ENCODE measurements around the gene PALB2. TPM values are rescaled to one million over a fixed set of nuclear protein-coding genes. Genes with fewer than 3 reads are reported as not detected.

PALB2 gene
- total RNA-seq, 4 donors from 2014 or later = 6.9 to 13.3 (median 8.6) TPM

- H3K4me3 ChIP-seq = no peak overlapping the region
- intact Hi-C loops (cut with DNase I) = no loop called here
- DNase-seq (ENCODE audit: extremely low spot score) = no peak
- peaks cover 24 to 89% (median 49%) of the 10 kb centered on the region in 4 donors for H3K36me3 ChIP-seq
- no peaks in the 10 kb centered on the region for H3K9me3 ChIP-seq
- no peaks in the 10 kb centered on the region for H3K4me1 ChIP-seq
- 97% methylated on average over 1 of the region's 1 CpG for WGBS
- TF ChIP-seq POLR2AphosphoS5 (IDR thresholded peaks at IDR 0.05) (no peak), EP300 (IDR thresholded peaks at IDR 0.05) (no peak), POLR2A (IDR thresholded peaks at IDR 0.05; ENCODE audit: low read depth) (no peak), CTCF (IDR thresholded peaks at IDR 0.05) (no peak)
- no peak overlapping the region for H3K27ac ChIP-seq (replicated peaks in 1 of 4)
- no peaks in the 10 kb centered on the region for H3K27me3 ChIP-seq
These were observed 31.2 kb downstream of the PALB2 start for GRCh38 chr16:23609929-23610328.

- intact Hi-C loops (cut with DNase I) = no loop called here
- TF ChIP-seq CTCF (IDR thresholded peaks at IDR 0.05) = no peak
- Histone ChIP-seq H3K4me1 (no peaks in the 10 kb centered on the region), H3K27ac (replicated peaks in 1 of 4) (no peak overlapping the region), H3K4me3 (no peak overlapping the region), H3K27me3 (no peaks in the 10 kb centered on the region), H3K36me3 (peaks cover 23 to 94% (median 60%) of the 10 kb centered on the region in 4 donors), H3K9me3 (no peaks in the 10 kb centered on the region)
- no peak for DNase-seq (ENCODE audit: extremely low spot score)
- 70% methylated on average over 4 of the region's 4 CpGs for WGBS
These were observed 32.9 kb downstream of the PALB2 start for GRCh38 chr16:23608194-23608593.

- Histone ChIP-seq H3K4me3 (no peak overlapping the region), H3K9me3 (no peaks in the 10 kb centered on the region), H3K27ac (replicated peaks in 1 of 4) (no peak overlapping the region), H3K36me3 (peaks cover 21 to 94% (median 60%) of the 10 kb centered on the region in 4 donors), H3K4me1 (no peaks in the 10 kb centered on the region), H3K27me3 (no peaks in the 10 kb centered on the region)
- DNase-seq (ENCODE audit: extremely low spot score) = no peak
- intact Hi-C loops (cut with DNase I) = no loop called here
- TF ChIP-seq POLR2A (IDR thresholded peaks at IDR 0.05; ENCODE audit: low read depth) (no peak), EP300 (IDR thresholded peaks at IDR 0.05) (no peak), CTCF (IDR thresholded peaks at IDR 0.05) (no peak), POLR2AphosphoS5 (IDR thresholded peaks at IDR 0.05) (no peak)
- WGBS = 83% methylated on average over 6 of the region's 6 CpGs
These were observed 33.4 kb downstream of the PALB2 start for GRCh38 chr16:23607726-23608125.

GRCh38 chr16:23597003-23597756 is 43.9 kb downstream of the PALB2 start:
- Histone ChIP-seq H3K4me3 (peak overlapping the region in 1 of 4 donors; percentile 99), H3K9me3 (no peaks in the 10 kb centered on the region), H3K27me3 (no peaks in the 10 kb centered on the region), H3K4me1 (peaks cover 24 to 33% (median 26%) of the 10 kb centered on the region in 4 donors), H3K27ac (replicated peaks in 1 of 4) (no peak overlapping the region), H3K36me3 (peaks cover 2 to 36% (median 25%) of the 10 kb centered on the region in 4 donors)
- 78% methylated on average over 11 of the region's 11 CpGs for WGBS
- intact Hi-C loops (cut with DNase I) = loop anchor here (5.0 kb wide), 1 partner anchor 40 kb away; the partner anchor contains the start of genes EARS2 and UBFD1
- TF ChIP-seq CTCF (IDR thresholded peaks at IDR 0.05) = no peak
- no peak for TF ChIP-seq EP300 (IDR thresholded peaks at IDR 0.05)
- TF ChIP-seq POLR2A (IDR thresholded peaks at IDR 0.05; ENCODE audit: low read depth) = no peak
- no peak for TF ChIP-seq POLR2AphosphoS5 (IDR thresholded peaks at IDR 0.05)
- DNase-seq (ENCODE audit: extremely low spot score) = no peak
